ENCODE results near the gene ATP6AP2. TPM values are rescaled to one million over a fixed set of nuclear protein-coding genes. Genes with fewer than 3 reads are reported as not detected.

ATP6AP2 gene
- total RNA-seq (2021), result 45.5 and 49.7 TPM in 2 replicates
- Bru-seq, nascent RNA, result percentile 48 among the genes with signal in this experiment
- BruChase-seq, experiment 1, labeled RNA remaining after a 2-hour chase, result percentile 50 among the genes with signal in this experiment
- BruChase-seq, experiment 2, labeled RNA remaining after a 6-hour chase, result percentile 63 among the genes with signal in this experiment
- long read RNA-seq, transcript ATP6AP2-217 (9 exons, 2,337 nt), result major isoform, 159 of 187 reads
- long read RNA-seq, partial matches to known transcripts, result 2 of 187 reads
- long read RNA-seq, other reads (novel, unspliced or antisense), result 21 of 187 reads

GRCh38 chrX:40580537-40581335, at the start of gene ATP6AP2:
Gene ATP6AP2, plus strand, starts transcription at chrX:40580970. Its CDS starts 96 bp downstream, at chrX:40581066.
- H3K27me3 ChIP-seq (ENCODE audit: insufficient read depth, low read depth), result no peaks in the 10 kb centered on the region
- no peaks in the 10 kb centered on the region for H3K36me3 ChIP-seq (ENCODE audit: low read depth)
- no peaks in the 10 kb centered on the region for H3F3A ChIP-seq (ENCODE audit: insufficient read depth, low read depth)
- ChIA-PET CTCF (no interaction called here), POLR2A (ENCODE audit: unreplicated experiment) (no interaction called here)
- DNase-seq, result peak; percentile 76 to 80
- H3K9me2 ChIP-seq (ENCODE audit: insufficient read depth), result no peaks in the 10 kb centered on the region
- peak within 1 kb of the TSS; percentile 66 for H2AFZ ChIP-seq
- TF ChIP-seq CTCF (conservative IDR thresholded peaks at IDR 0.05) (no peak), EZH2 (IDR thresholded peaks at IDR 0.05; ENCODE audit: low read depth) (no peak)
- intact Hi-C loops (cut with micrococcal nuclease; ENCODE audit: unreplicated experiment), result no loop called here
- no TSS peak for BruUV-seq (replicated peaks)
- H4K20me1 ChIP-seq (ENCODE audit: insufficient read depth), result no peaks in the 10 kb centered on the region
- no peaks in the 10 kb centered on the region for H3K9me3 ChIP-seq (ENCODE audit: insufficient read depth, low read depth)
- H3K27ac ChIP-seq, result no peak within 1 kb of the TSS
- 0 out of 2 replicates have a peak, but pooled peaks cover 6% of the 10 kb centered on the region for H3K79me2 ChIP-seq (ENCODE audit: low read depth)
- peak within 1 kb of the TSS; percentile 57; the same call in 1 of the 2 replicates for H3K4me3 ChIP-seq
- no peaks in the 10 kb centered on the region for H3K4me1 ChIP-seq (replicated peaks; ENCODE audit: insufficient read depth)
- peak within 1 kb of the TSS; percentile 69 for H3K4me2 ChIP-seq

- no peaks in the 10 kb centered on the region for H3F3A ChIP-seq (ENCODE audit: insufficient read depth, low read depth)
- no peak overlapping the region for H3K27ac ChIP-seq
- TF ChIP-seq EZH2 (IDR thresholded peaks at IDR 0.05; ENCODE audit: low read depth) (no peak), CTCF (conservative IDR thresholded peaks at IDR 0.05) (no peak)
- no peaks in the 10 kb centered on the region for H3K27me3 ChIP-seq (ENCODE audit: insufficient read depth, low read depth)
- no peak overlapping the region for H3K4me2 ChIP-seq
- H3K9me2 ChIP-seq (ENCODE audit: insufficient read depth), result no peaks in the 10 kb centered on the region
- H3K4me3 ChIP-seq, result no peak overlapping the region
- H3K4me1 ChIP-seq (replicated peaks; ENCODE audit: insufficient read depth), result no peaks in the 10 kb centered on the region
- POLR2A ChIA-PET (ENCODE audit: unreplicated experiment), result no interaction called here
- no peaks in the 10 kb centered on the region for H4K20me1 ChIP-seq (ENCODE audit: insufficient read depth)
- intact Hi-C loops (cut with micrococcal nuclease; ENCODE audit: unreplicated experiment), result no loop called here
- no peaks in the 10 kb centered on the region for H3K79me2 ChIP-seq (ENCODE audit: low read depth)
- DNase-seq, result no peak
- no TSS peak for BruUV-seq (replicated peaks)
- H3K9me3 ChIP-seq (ENCODE audit: insufficient read depth, low read depth), result no peaks in the 10 kb centered on the region
- H2AFZ ChIP-seq, result no peak overlapping the region
- no peaks in the 10 kb centered on the region for H3K36me3 ChIP-seq (ENCODE audit: low read depth)
- CTCF ChIA-PET, result no interaction called here
These were observed 49.5 kb upstream of the ATP6AP2 start for GRCh38 chrX:40531056-40531826.

- no TSS peak for BruUV-seq (replicated peaks)
- no peaks in the 10 kb centered on the region for H3K9me2 ChIP-seq (ENCODE audit: insufficient read depth)
- no peak overlapping the region for H2AFZ ChIP-seq
- intact Hi-C loops (cut with micrococcal nuclease; ENCODE audit: unreplicated experiment), result no loop called here
- CTCF ChIA-PET, result no interaction called here
- no peak overlapping the region for H3K4me3 ChIP-seq
- no peak overlapping the region for H3K4me2 ChIP-seq
- H3K27ac ChIP-seq, result no peak overlapping the region
- POLR2A ChIA-PET (ENCODE audit: unreplicated experiment), result no interaction called here
- no peaks in the 10 kb centered on the region for H3K79me2 ChIP-seq (ENCODE audit: low read depth)
- DNase-seq, result no peak
- H3K4me1 ChIP-seq (replicated peaks; ENCODE audit: insufficient read depth), result no peaks in the 10 kb centered on the region
- no peaks in the 10 kb centered on the region for H3K9me3 ChIP-seq (ENCODE audit: insufficient read depth, low read depth)
- TF ChIP-seq CTCF (conservative IDR thresholded peaks at IDR 0.05) (no peak), EZH2 (IDR thresholded peaks at IDR 0.05; ENCODE audit: low read depth) (no peak)
- no peaks in the 10 kb centered on the region for H3K36me3 ChIP-seq (ENCODE audit: low read depth)
- no peaks in the 10 kb centered on the region for H3F3A ChIP-seq (ENCODE audit: insufficient read depth, low read depth)
- no peaks in the 10 kb centered on the region for H4K20me1 ChIP-seq (ENCODE audit: insufficient read depth)
- no peaks in the 10 kb centered on the region for H3K27me3 ChIP-seq (ENCODE audit: insufficient read depth, low read depth)
These were observed 43.5 kb upstream of the ATP6AP2 start for GRCh38 chrX:40537310-40537709.

All from PC-9 (cell line).